HEK293 (cell line): ENCODE data around the gene SEC24C.

Experiments used
- CTCF ChIA-PET: fragments of 350-600 bp; formaldehyde crosslinking; extraction: SDS; loops from one replicate; lab custom pipeline; 2021; ENCODE audit warnings: antibody characterized with exemption; lab: Yijun Ruan, JAX
- POLR2A ChIA-PET: fragments of 300-600 bp; formaldehyde crosslinking; extraction: SDS; loops from one replicate; lab custom pipeline; 2020; ENCODE audit warnings: antibody characterized with exemption, inconsistent platforms; lab: Yijun Ruan, JAX
- H3K27ac ChIP-seq: fragments of 200-500 bp; sonication (Bioruptor generic); 2 replicates; pipeline ENCODE4 v1.5.1; 2014; ENCODE audit warnings: low read depth, low read length, control low read depth, inconsistent platforms; ENCODE audit errors: extremely low read depth
- H3K36me3 ChIP-seq, 2 experiments: fragments of 200-500 bp in 1 of 2; sonication (Bioruptor generic) in 1 of 2; 1 replicate in 1 of 2; 2 replicates in 1 of 2; pipeline ENCODE4 v1.5.1; 2014 to 2017; ENCODE audit warnings: inconsistent platforms in 2 of 2, low read length in 2 of 2; ENCODE audit not compliant: control insufficient read depth in 2 of 2, insufficient read depth in 1 of 2
- H3K4me1 ChIP-seq: fragments of 200-500 bp; sonication (Bioruptor generic); 2 replicates; pipeline ENCODE4 v1.5.1; 2014; ENCODE audit warnings: mild to moderate bottlenecking, low read length, inconsistent platforms; ENCODE audit not compliant: control insufficient read depth, insufficient read depth
- H3K4me3 ChIP-seq: 2 replicates; pipeline ENCODE4 v1.5.1; 2011; ENCODE audit warnings: low read depth, mild to moderate bottlenecking, control low read depth, low read length, moderate library complexity
- H3K9me3 ChIP-seq: fragments of 200-500 bp; sonication (Bioruptor generic); 2 replicates; pipeline ENCODE4 v1.5.1; 2014; ENCODE audit warnings: low read depth, low read length, inconsistent platforms; ENCODE audit not compliant: control insufficient read depth, insufficient read depth
- PRDM1 ChIP-seq: fragments of 450-650 bp; formaldehyde crosslinking; IDR thresholded peaks from 2 replicates; pipeline ENCODE4; 2016; ENCODE audit warnings: missing biosample characterization, missing genetic modification characterization
- TRIM28 ChIP-seq: IDR thresholded peaks from 2 replicates; pipeline ENCODE4 v1.6.1; 2011; ENCODE audit warnings: low read length, control low read depth, borderline replicate concordance
- ZBTB21 ChIP-seq: fragments of 450-650 bp; formaldehyde crosslinking; IDR thresholded peaks from 2 replicates; pipeline ENCODE4 v1.5.1; 2017; ENCODE audit warnings: missing biosample characterization, missing genetic modification characterization
- ZFP69B ChIP-seq: fragments of 450-650 bp; formaldehyde crosslinking; IDR thresholded peaks from 2 replicates; pipeline ENCODE4 v1.5.1; 2016; ENCODE audit warnings: missing biosample characterization, missing genetic modification characterization
- ZNF132 ChIP-seq: fragments of 450-650 bp; formaldehyde crosslinking; IDR thresholded peaks from 2 replicates; pipeline ENCODE4 v1.5.1; 2017; ENCODE audit warnings: missing biosample characterization, missing genetic modification characterization, borderline replicate concordance
- ZNF175 ChIP-seq: fragments of 450-650 bp; formaldehyde crosslinking; IDR thresholded peaks from 2 replicates; pipeline ENCODE4 v1.5.1; 2016; ENCODE audit warnings: missing biosample characterization, missing genetic modification characterization
- ZNF221 ChIP-seq: fragments of 450-650 bp; formaldehyde crosslinking; IDR thresholded peaks from 2 replicates; pipeline ENCODE4 v1.5.1; 2017; ENCODE audit warnings: missing biosample characterization, missing genetic modification characterization, borderline replicate concordance
- ZNF223 ChIP-seq: fragments of 450-650 bp; formaldehyde crosslinking; IDR thresholded peaks from 2 replicates; pipeline ENCODE4 v1.5.1; 2016; ENCODE audit warnings: missing biosample characterization, missing genetic modification characterization
- ZNF433 ChIP-seq: fragments of 450-650 bp; formaldehyde crosslinking; IDR thresholded peaks from 2 replicates; pipeline ENCODE4 v1.5.1; 2016; ENCODE audit warnings: missing biosample characterization, missing genetic modification characterization, low read depth
- ZNF548 ChIP-seq: fragments of 450-650 bp; formaldehyde crosslinking; IDR thresholded peaks from 2 replicates; pipeline ENCODE4 v1.5.1; 2016; ENCODE audit warnings: missing biosample characterization, missing genetic modification characterization
- ZNF654 ChIP-seq: fragments of 450-650 bp; formaldehyde crosslinking; IDR thresholded peaks from 2 replicates; pipeline ENCODE4 v1.5.1; 2016; ENCODE audit warnings: low read depth, missing biosample characterization, missing genetic modification characterization
- ZNF76 ChIP-seq: fragments of 450-650 bp; formaldehyde crosslinking; IDR thresholded peaks from 2 replicates; pipeline ENCODE4; 2016; ENCODE audit warnings: low read depth, missing biosample characterization, missing genetic modification characterization, borderline replicate concordance
- ZNF792 ChIP-seq: fragments of 450-650 bp; formaldehyde crosslinking; IDR thresholded peaks from 2 replicates; pipeline ENCODE4 v1.5.1; 2016; ENCODE audit warnings: missing biosample characterization, missing genetic modification characterization
- ZNF843 ChIP-seq: fragments of 450-650 bp; formaldehyde crosslinking; IDR thresholded peaks from 2 replicates; pipeline ENCODE4 v1.5.1; 2016; ENCODE audit warnings: missing biosample characterization, missing genetic modification characterization
- TF ChIP-seq, protein P1 (sequence below): IDR thresholded peaks from 2 replicates; pipeline ENCODE4 v1.6.1; 2011; ENCODE audit warnings: mild to moderate bottlenecking, low read depth, low read length, borderline replicate concordance
- TF ChIP-seq, protein P2 (sequence below): fragments of 450-650 bp; formaldehyde crosslinking; IDR thresholded peaks from 2 replicates; pipeline ENCODE4 v1.5.1; 2016; ENCODE audit warnings: missing biosample characterization, missing genetic modification characterization
- TF ChIP-seq, protein P3 (sequence below): fragments of 450-650 bp; formaldehyde crosslinking; IDR thresholded peaks from 2 replicates; pipeline ENCODE4 v1.5.1; 2017; ENCODE audit warnings: missing biosample characterization, missing genetic modification characterization
- TF ChIP-seq, protein P4 (sequence below): fragments of 450-650 bp; formaldehyde crosslinking; IDR thresholded peaks from 2 replicates; pipeline ENCODE4 v1.5.1; 2016; ENCODE audit warnings: missing biosample characterization, missing genetic modification characterization
- TF ChIP-seq, protein P5 (sequence below): fragments of 450-650 bp; formaldehyde crosslinking; IDR thresholded peaks from 2 replicates; pipeline ENCODE4 v1.5.1; 2016; ENCODE audit warnings: missing biosample characterization, missing genetic modification characterization

The SEC24C gene

DNA sequence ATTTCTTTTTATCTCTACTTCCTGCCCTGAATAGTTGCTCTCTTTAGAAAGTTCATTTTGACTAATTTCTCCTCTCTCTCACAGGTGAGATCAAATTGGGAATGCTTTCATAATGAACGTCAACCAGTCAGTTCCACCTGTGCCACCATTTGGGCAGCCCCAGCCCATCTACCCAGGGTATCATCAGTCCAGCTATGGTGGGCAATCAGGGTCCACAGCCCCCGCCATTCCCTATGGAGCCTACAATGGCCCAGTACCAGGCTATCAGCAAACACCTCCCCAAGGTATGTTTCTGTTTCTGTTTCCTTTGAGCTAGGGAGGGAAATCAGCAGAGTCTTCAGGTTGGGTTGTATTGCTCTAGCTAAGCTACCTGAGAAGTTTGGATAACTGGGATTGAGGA is 2.5 kb downstream of the SEC24C start:
- TF ChIP-seq ZBTB21 (tag by site-specific recombination) (no peak), ZNF76 (tag by site-specific recombination) (no peak), ZNF223 (no peak), ZNF433 (no peak), ZNF175 (tag by site-specific recombination) (no peak), PRDM1 (no peak), ZNF221 (tag by site-specific recombination) (no peak), ZNF792 (tag by site-specific recombination) (no peak), ZNF843 (no peak), ZFP69B (tag by site-specific recombination) (no peak), ZNF548 (no peak), ZNF132 (tag by site-specific recombination) (no peak)
- TF ChIP-seq, protein P1, sequence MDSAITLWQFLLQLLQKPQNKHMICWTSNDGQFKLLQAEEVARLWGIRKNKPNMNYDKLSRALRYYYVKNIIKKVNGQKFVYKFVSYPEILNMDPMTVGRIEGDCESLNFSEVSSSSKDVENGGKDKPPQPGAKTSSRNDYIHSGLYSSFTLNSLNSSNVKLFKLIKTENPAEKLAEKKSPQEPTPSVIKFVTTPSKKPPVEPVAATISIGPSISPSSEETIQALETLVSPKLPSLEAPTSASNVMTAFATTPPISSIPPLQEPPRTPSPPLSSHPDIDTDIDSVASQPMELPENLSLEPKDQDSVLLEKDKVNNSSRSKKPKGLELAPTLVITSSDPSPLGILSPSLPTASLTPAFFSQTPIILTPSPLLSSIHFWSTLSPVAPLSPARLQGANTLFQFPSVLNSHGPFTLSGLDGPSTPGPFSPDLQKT: no peak
- TF ChIP-seq, protein P2, sequence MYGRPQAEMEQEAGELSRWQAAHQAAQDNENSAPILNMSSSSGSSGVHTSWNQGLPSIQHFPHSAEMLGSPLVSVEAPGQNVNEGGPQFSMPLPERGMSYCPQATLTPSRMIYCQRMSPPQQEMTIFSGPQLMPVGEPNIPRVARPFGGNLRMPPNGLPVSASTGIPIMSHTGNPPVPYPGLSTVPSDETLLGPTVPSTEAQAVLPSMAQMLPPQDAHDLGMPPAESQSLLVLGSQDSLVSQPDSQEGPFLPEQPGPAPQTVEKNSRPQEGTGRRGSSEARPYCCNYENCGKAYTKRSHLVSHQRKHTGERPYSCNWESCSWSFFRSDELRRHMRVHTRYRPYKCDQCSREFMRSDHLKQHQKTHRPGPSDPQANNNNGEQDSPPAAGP (tag by site-specific recombination): no peak
- TF ChIP-seq, protein P3, sequence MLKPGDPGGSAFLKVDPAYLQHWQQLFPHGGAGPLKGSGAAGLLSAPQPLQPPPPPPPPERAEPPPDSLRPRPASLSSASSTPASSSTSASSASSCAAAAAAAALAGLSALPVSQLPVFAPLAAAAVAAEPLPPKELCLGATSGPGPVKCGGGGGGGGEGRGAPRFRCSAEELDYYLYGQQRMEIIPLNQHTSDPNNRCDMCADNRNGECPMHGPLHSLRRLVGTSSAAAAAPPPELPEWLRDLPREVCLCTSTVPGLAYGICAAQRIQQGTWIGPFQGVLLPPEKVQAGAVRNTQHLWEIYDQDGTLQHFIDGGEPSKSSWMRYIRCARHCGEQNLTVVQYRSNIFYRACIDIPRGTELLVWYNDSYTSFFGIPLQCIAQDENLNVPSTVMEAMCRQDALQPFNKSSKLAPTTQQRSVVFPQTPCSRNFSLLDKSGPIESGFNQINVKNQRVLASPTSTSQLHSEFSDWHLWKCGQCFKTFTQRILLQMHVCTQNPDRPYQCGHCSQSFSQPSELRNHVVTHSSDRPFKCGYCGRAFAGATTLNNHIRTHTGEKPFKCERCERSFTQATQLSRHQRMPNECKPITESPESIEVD (tag by site-specific recombination): no peak
- TF ChIP-seq, protein P4, sequence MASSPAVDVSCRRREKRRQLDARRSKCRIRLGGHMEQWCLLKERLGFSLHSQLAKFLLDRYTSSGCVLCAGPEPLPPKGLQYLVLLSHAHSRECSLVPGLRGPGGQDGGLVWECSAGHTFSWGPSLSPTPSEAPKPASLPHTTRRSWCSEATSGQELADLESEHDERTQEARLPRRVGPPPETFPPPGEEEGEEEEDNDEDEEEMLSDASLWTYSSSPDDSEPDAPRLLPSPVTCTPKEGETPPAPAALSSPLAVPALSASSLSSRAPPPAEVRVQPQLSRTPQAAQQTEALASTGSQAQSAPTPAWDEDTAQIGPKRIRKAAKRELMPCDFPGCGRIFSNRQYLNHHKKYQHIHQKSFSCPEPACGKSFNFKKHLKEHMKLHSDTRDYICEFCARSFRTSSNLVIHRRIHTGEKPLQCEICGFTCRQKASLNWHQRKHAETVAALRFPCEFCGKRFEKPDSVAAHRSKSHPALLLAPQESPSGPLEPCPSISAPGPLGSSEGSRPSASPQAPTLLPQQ (tag by site-specific recombination): no peak
- TF ChIP-seq, protein P5, sequence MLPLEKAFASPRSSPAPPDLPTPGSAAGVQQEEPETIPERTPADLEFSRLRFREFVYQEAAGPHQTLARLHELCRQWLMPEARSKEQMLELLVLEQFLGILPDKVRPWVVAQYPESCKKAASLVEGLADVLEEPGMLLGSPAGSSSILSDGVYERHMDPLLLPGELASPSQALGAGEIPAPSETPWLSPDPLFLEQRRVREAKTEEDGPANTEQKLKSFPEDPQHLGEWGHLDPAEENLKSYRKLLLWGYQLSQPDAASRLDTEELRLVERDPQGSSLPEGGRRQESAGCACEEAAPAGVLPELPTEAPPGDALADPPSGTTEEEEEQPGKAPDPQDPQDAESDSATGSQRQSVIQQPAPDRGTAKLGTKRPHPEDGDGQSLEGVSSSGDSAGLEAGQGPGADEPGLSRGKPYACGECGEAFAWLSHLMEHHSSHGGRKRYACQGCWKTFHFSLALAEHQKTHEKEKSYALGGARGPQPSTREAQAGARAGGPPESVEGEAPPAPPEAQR (tag by site-specific recombination): no peak
- ChIA-PET POLR2A (interaction anchor here (0.9 to 1.0 kb wide), 2 partner anchors 16 to 23 kb away, joined by 3 read pairs; no protein-coding TSS in a partner anchor), CTCF (no interaction called here)
- no peak overlapping the region for H3K27ac ChIP-seq
- H3K4me1 ChIP-seq: no peaks in the 10 kb centered on the region
- H3K4me3 ChIP-seq: no peak overlapping the region
- H3K36me3 ChIP-seq: peaks cover 33 to 55% of the 10 kb centered on the region in 2 experiments
- H3K9me3 ChIP-seq: no peaks in the 10 kb centered on the region

DNA sequence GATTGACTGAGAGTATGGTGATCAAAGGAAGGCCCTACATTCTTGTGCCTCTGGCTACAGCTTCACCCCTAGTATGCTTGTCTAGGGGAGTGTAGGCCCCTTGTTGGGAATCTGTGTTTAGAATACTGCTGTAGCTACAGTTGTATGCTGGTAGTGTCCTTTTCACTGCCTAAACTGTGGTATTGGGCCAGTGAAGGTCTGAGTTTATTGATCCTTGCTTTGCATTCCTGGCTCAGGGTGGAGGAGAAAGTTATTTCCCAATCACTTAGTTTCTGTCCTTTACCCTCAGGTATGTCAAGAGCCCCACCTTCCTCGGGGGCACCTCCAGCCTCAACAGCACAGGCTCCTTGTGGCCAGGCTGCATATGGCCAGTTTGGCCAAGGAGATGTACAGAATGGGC is 6.6 kb downstream of the SEC24C start:
- H3K27ac ChIP-seq: no peak overlapping the region
- no peak overlapping the region for H3K4me3 ChIP-seq
- ChIA-PET POLR2A (no interaction called here), CTCF (no interaction called here)
- H3K9me3 ChIP-seq: no peaks in the 10 kb centered on the region
- peaks cover 64 to 78% of the 10 kb centered on the region in 2 experiments for H3K36me3 ChIP-seq
- H3K4me1 ChIP-seq: no peaks in the 10 kb centered on the region
- TF ChIP-seq ZNF654 (tag by site-specific recombination) (no peak), TRIM28 (no peak)
